Measurements from ENCODE around the gene TNFSF10. TPM values are rescaled to one million over a fixed set of nuclear protein-coding genes. Genes with fewer than 3 reads are reported as not detected.
A peak's percentile ranks its signal among the peaks of the same experiment; 100 is the strongest.

Gene TNFSF10
- total and polyA plus RNA-seq, 9 of the 15 experiments (the other 6 are each of a cell fraction or from before 2014, with no cell fraction given) = 0.07 to 1.3 (median 0.27) TPM; not detected in 1

DNA sequence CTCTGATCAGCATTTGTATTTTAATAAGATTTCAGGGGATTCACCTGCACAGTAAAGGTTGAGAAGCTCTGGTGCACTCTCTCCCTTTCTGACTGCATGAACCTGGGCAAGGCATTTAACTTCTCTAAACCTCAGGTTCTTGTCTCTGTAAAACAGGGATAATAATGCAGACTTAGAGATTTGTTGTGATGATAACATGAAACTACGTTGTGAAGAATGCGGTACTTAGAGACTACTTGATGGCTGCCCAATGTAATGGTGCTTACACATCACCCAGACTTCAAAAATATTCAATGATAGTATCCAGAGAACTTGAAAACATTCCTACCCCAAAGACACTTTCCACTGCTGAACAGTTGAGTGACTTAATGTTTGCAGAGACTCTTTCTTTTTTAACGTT, 19.8 kb upstream of the TNFSF10 start:
- Histone ChIP-seq H3K4me3 (no peak overlapping the region), H2AFZ (ENCODE audit: low read depth, low read length) (no peak overlapping the region), H3K36me3 (ENCODE audit: control insufficient read depth, insufficient read depth, low read length) (no peaks in the 10 kb centered on the region), H3K9me3 (replicated peaks; ENCODE audit: control insufficient read depth, insufficient read depth, low read depth, low read length) (no peaks in the 10 kb centered on the region), H3K4me1 (replicated peaks in 1 of 2; ENCODE audit: control insufficient read depth in 2 of 2, insufficient read depth in 2 of 2, low read length in 2 of 2) (peaks cover 4 to 5% of the 10 kb centered on the region in 2 experiments; a peak in 3 of 5 replicates), H4K20me1 (replicated peaks; ENCODE audit: control insufficient read depth, insufficient read depth, low read length) (no peaks in the 10 kb centered on the region), H3K4me2 (ENCODE audit: insufficient read depth, low read length) (no peak overlapping the region), H3K79me2 (ENCODE audit: control insufficient read depth, insufficient read depth, low read length) (no peaks in the 10 kb centered on the region), H3K27me3 (ENCODE audit: control insufficient read depth in 2 of 2, insufficient read depth in 2 of 2, low read length in 2 of 2) (no peaks in the 10 kb centered on the region), H3K9me1 (ENCODE audit: control insufficient read depth, insufficient read depth, low read length) (no peaks in the 10 kb centered on the region), H3K27ac (ENCODE audit: extremely low read depth, low read depth, low read length) (no peak overlapping the region), H3K9ac (ENCODE audit: insufficient read depth in 1 of 2, low read depth in 2 of 2, low read length in 2 of 2) (no peak overlapping the region)
- intact Hi-C loops (cut with micrococcal nuclease) = no loop called here
- TF ChIP-seq MCM3 (IDR thresholded peaks at IDR 0.05) (no peak), HMGN3 (IDR thresholded peaks at IDR 0.05; ENCODE audit: borderline replicate concordance, extremely low read depth, insufficient read length, low read depth, low read length) (no peak), PHTF2 (CRISPR knock-in tag; IDR thresholded peaks at IDR 0.05) (no peak)
- ChIA-PET POLR2A (interaction anchor here (0.7 kb wide), 1 partner anchor 20 kb away, joined by 3 read pairs; the partner anchor contains the start of gene TNFSF10), CTCF (ENCODE audit: low intra/inter-chr PET ratio) (no interaction called here)
- WGBS (ENCODE audit: insufficient coverage, low coverage, missing lambda C conversion rate) = 10% methylated on average over 3 of the region's 3 CpGs
- FAIRE-seq (no peak), DNase-seq (ENCODE audit: extremely low read depth in 1 of 4, low spot score in 3 of 4) (no peak), ATAC-seq (no peak)
- BruUV-seq (replicated peaks) = no TSS peak
- in situ Hi-C loops (cut with MboI) = no loop called here

DNA sequence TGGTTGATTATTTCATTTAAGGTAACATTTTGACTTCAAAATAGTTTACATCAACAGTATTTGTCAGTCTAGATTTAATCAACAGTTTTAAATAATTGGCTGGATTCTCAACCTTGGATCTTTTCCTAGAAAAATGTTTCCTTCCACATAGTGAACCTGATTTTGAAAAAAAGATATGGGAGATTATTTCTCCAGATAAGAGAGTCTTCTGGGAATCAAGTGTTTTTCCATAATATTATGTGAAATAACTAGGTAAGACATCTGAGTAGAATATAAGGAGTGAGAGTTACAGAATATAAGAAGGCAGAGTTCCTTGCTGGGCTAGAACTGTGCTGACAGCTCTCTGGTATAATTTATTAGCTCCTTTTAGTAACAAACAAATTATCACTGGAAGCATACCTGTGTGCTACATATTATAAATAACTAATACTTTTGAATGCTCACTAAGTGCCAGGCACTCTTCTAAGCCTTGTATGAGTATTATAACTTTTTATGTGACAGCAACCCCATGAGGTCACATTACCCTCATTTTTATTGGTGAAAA, 18.8 kb upstream of the TNFSF10 start:
- H3K4me3 ChIP-seq = no peak overlapping the region
- no peaks in the 10 kb centered on the region for H3K9me1 ChIP-seq (ENCODE audit: control insufficient read depth, insufficient read depth, low read length)
- no TSS peak for BruUV-seq (replicated peaks)
- H3K27ac ChIP-seq (ENCODE audit: extremely low read depth, low read depth, low read length) = no peak overlapping the region
- no peaks in the 10 kb centered on the region for H3K36me3 ChIP-seq (ENCODE audit: control insufficient read depth, insufficient read depth, low read length)
- H3K4me1 ChIP-seq (replicated peaks in 1 of 2; ENCODE audit: control insufficient read depth in 2 of 2, insufficient read depth in 2 of 2, low read length in 2 of 2) = peaks cover 5 to 6% of the 10 kb centered on the region in 2 experiments; a peak in 3 of 5 replicates
- no peaks in the 10 kb centered on the region for H3K79me2 ChIP-seq (ENCODE audit: control insufficient read depth, insufficient read depth, low read length)
- DNase-seq (ENCODE audit: extremely low read depth in 1 of 4, low spot score in 3 of 4) = no peak
- POLR2A ChIA-PET = interaction anchor here (0.9 to 1.0 kb wide), 2 partner anchors 13 to 53 kb away, joined by 3 to 6 read pairs; no protein-coding TSS in a partner anchor
- H3K9ac ChIP-seq (ENCODE audit: insufficient read depth in 1 of 2, low read depth in 2 of 2, low read length in 2 of 2) = no peak overlapping the region
- no peaks in the 10 kb centered on the region for H3K27me3 ChIP-seq (ENCODE audit: control insufficient read depth in 2 of 2, insufficient read depth in 2 of 2, low read length in 2 of 2)
- in situ Hi-C loops (cut with MboI) (no loop called here), intact Hi-C loops (cut with micrococcal nuclease) (no loop called here)
- no peak for ATAC-seq
- no peaks in the 10 kb centered on the region for H4K20me1 ChIP-seq (replicated peaks; ENCODE audit: control insufficient read depth, insufficient read depth, low read length)
- CTCF ChIA-PET (ENCODE audit: low intra/inter-chr PET ratio) = no interaction called here
- FAIRE-seq = no peak
- H3K4me2 ChIP-seq (ENCODE audit: insufficient read depth, low read length) = no peak overlapping the region
- no peaks in the 10 kb centered on the region for H3K9me3 ChIP-seq (replicated peaks; ENCODE audit: control insufficient read depth, insufficient read depth, low read depth, low read length)
- no peak overlapping the region for H2AFZ ChIP-seq (ENCODE audit: low read depth, low read length)
- TF ChIP-seq GTF2A2 (tag; IDR thresholded peaks at IDR 0.05) = no peak
- no peak for TF ChIP-seq RBBP5 (IDR thresholded peaks at IDR 0.05; ENCODE audit: borderline replicate concordance, insufficient read depth, low read length, poor library complexity, severe bottlenecking)
- TF ChIP-seq, protein P1, sequence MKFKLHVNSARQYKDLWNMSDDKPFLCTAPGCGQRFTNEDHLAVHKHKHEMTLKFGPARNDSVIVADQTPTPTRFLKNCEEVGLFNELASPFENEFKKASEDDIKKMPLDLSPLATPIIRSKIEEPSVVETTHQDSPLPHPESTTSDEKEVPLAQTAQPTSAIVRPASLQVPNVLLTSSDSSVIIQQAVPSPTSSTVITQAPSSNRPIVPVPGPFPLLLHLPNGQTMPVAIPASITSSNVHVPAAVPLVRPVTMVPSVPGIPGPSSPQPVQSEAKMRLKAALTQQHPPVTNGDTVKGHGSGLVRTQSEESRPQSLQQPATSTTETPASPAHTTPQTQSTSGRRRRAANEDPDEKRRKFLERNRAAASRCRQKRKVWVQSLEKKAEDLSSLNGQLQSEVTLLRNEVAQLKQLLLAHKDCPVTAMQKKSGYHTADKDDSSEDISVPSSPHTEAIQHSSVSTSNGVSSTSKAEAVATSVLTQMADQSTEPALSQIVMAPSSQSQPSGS (CRISPR knock-in tag; IDR thresholded peaks at IDR 0.05) = no peak
- TF ChIP-seq, protein P2, sequence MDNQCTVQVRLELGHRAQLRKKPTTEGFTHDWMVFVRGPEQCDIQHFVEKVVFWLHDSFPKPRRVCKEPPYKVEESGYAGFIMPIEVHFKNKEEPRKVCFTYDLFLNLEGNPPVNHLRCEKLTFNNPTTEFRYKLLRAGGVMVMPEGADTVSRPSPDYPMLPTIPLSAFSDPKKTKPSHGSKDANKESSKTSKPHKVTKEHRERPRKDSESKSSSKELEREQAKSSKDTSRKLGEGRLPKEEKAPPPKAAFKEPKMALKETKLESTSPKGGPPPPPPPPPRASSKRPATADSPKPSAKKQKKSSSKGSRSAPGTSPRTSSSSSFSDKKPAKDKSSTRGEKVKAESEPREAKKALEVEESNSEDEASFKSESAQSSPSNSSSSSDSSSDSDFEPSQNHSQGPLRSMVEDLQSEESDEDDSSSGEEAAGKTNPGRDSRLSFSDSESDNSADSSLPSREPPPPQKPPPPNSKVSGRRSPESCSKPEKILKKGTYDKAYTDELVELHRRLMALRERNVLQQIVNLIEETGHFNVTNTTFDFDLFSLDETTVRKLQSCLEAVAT (IDR thresholded peaks at IDR 0.05) = no peak
- TF ChIP-seq, protein P3, sequence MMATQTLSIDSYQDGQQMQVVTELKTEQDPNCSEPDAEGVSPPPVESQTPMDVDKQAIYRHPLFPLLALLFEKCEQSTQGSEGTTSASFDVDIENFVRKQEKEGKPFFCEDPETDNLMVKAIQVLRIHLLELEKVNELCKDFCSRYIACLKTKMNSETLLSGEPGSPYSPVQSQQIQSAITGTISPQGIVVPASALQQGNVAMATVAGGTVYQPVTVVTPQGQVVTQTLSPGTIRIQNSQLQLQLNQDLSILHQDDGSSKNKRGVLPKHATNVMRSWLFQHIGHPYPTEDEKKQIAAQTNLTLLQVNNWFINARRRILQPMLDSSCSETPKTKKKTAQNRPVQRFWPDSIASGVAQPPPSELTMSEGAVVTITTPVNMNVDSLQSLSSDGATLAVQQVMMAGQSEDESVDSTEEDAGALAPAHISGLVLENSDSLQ (IDR thresholded peaks at IDR 0.05) = peak; percentile 59
- peak; percentile 72 for TF ChIP-seq MEIS2 (IDR thresholded peaks at IDR 0.05; ENCODE audit: partially characterized antibody)
- no peak for TF ChIP-seq ZNF140 (CRISPR knock-in tag; IDR thresholded peaks at IDR 0.05)
- TF ChIP-seq TCF7 (IDR thresholded peaks at IDR 0.05; ENCODE audit: borderline replicate concordance) = no peak
- TF ChIP-seq WHSC1 (IDR thresholded peaks at IDR 0.05; ENCODE audit: low read length) = no peak

All from K562 (cell line).